Upper lobe of right lung (tissue), 1 donor: ENCODE data around the gene LZTS2. TPM values are rescaled to one million over a fixed set of nuclear protein-coding genes. Genes with fewer than 3 reads are reported as not detected.

Experiments used
- ATAC-seq: fragments of 200-7000 bp; cut with Tn5 transposase; one replicate; pipeline ENCODE4 v1.9.1; 2020; ENCODE audit warnings: mild to moderate bottlenecking, moderate library complexity
- DNase-seq: peaks from one replicate; pipeline ENCODE4 v3.0.0-alpha.2; 2020
- H3K27ac ChIP-seq: fragments of 200-600 bp; one replicate; pipeline ENCODE4 v1.8.0; 2022
- H3K27me3 ChIP-seq: fragments of 200-600 bp; one replicate; pipeline ENCODE4 v1.8.0; 2022; ENCODE audit warnings: mild to moderate bottlenecking
- H3K36me3 ChIP-seq: fragments of 200-600 bp; one replicate; pipeline ENCODE4 v1.8.0; 2022
- H3K4me1 ChIP-seq: fragments of 200-600 bp; one replicate; pipeline ENCODE4 v1.8.0; 2022
- H3K4me3 ChIP-seq: fragments of 200-600 bp; one replicate; pipeline ENCODE4 v1.8.0; 2022; ENCODE audit warnings: mild to moderate bottlenecking
- H3K9me3 ChIP-seq: fragments of 200-600 bp; one replicate; pipeline ENCODE4 v1.8.0; 2022
- CTCF ChIP-seq: fragments of 200-600 bp; IDR thresholded peaks from one replicate; pipeline ENCODE4 v1.8.0; 2022; ENCODE audit warnings: antibody characterized with exemption
- intact Hi-C: fragments of 100-400 bp; cut with DNase I; formaldehyde crosslinking; loops from one replicate; pipeline ENCODE4 v1.11.0; 2022
- total RNA-seq: library from RNA; stranded (reverse); fragmentation: NEBNext Ultra II Directional; extraction: Animal tissue kit (Norgen Biotek cat#: 25700); gene quantifications from one replicate; pipeline ENCODE4 v1.2.1, GENCODE V29; 2021
- donor health status: DM: no; HTN: yes; CAD: no; lungs with severe emphysema.

The LZTS2 gene
- total RNA-seq, 1 donor from 2014 or later: 50.0 TPM

DNA sequence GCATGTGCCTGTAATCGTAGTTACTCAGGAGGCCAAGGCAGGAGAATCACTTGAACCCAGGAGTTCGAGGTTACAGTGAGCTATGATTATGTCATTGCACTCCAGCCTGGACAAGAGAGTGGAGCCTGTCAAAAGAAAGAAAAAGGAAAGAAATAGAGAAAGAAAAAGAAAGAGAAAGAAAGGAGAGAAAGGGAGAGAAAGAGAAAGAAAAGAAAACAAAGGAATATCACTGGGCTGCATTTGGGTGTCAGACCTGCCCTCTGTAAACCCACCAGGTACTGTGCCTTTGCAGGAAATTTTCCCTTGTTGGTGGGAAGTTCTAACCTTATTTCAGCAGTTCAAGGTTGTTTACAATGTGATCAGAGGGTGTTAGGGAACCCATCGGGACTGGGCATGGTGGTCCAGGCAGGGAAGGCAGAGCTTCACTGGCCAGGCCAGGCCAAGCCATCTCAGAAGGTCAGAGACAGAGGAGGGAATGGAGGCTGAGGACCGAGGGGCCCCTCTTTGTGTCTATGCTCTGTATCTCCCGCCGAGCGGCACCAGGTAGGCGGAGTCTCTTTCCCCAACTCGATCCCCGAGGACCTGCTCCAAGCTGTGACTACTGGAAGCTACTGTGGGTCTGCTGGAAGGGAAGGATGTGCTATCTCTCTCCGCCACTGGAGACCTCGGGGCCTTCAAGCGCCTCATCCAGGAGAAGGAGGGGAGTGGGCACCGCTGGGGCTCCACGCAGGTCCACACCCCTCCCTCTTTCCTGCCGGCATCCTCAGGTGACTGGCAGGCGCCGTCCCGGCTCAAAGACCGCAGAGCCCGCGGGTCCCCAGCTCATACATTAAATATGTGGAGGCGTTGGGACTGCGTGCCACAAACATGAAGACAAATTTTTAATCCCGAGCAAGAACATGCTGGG, 47.0 kb downstream of the LZTS2 start:
- Histone ChIP-seq H3K9me3 (no peaks in the 10 kb centered on the region), H3K27ac (no peak overlapping the region), H3K27me3 (peaks cover 51% of the 10 kb centered on the region), H3K36me3 (no peaks in the 10 kb centered on the region), H3K4me1 (peaks cover 26% of the 10 kb centered on the region), H3K4me3 (no peak overlapping the region)
- intact Hi-C loops: no loop called here
- DNase-seq (no peak), ATAC-seq (no peak)
- TF ChIP-seq CTCF: no peak

DNA sequence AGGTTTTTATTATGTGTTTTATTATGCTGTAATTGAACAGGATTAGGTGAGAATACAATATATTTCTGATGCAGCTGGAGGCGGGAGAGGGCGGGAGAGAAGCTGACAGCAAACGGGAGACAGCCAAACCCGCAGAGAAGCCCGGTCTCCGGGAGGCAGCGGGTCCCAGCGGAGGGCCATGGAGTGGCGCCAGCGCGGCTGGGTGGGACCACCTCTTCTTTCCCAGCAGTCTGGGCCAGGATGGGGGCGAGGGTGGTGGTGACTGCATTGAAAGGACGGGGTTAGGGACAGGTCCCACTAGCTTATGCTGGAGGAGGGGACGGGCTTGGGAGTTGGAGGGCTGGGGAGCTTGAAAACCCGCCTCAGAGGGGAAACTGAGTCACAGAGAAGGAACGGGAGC, 47.7 kb downstream of the LZTS2 start:
- intact Hi-C loops: no loop called here
- TF ChIP-seq CTCF: no peak
- Histone ChIP-seq H3K27me3 (peaks cover 51% of the 10 kb centered on the region), H3K36me3 (no peaks in the 10 kb centered on the region), H3K4me1 (peaks cover 22% of the 10 kb centered on the region), H3K9me3 (no peaks in the 10 kb centered on the region), H3K4me3 (no peak overlapping the region), H3K27ac (no peak overlapping the region)
- ATAC-seq (no peak), DNase-seq (no peak)

- ATAC-seq (no peak), DNase-seq (no peak)
- Histone ChIP-seq H3K27ac (no peak overlapping the region), H3K4me1 (peaks cover 15% of the 10 kb centered on the region), H3K27me3 (peaks cover 51% of the 10 kb centered on the region), H3K9me3 (no peaks in the 10 kb centered on the region), H3K4me3 (no peak overlapping the region), H3K36me3 (no peaks in the 10 kb centered on the region)
- intact Hi-C loops: no loop called here
- no peak for TF ChIP-seq CTCF
Observed at GRCh38 chr10:101047961-101048892, 48.6 kb downstream of the LZTS2 start.

DNA sequence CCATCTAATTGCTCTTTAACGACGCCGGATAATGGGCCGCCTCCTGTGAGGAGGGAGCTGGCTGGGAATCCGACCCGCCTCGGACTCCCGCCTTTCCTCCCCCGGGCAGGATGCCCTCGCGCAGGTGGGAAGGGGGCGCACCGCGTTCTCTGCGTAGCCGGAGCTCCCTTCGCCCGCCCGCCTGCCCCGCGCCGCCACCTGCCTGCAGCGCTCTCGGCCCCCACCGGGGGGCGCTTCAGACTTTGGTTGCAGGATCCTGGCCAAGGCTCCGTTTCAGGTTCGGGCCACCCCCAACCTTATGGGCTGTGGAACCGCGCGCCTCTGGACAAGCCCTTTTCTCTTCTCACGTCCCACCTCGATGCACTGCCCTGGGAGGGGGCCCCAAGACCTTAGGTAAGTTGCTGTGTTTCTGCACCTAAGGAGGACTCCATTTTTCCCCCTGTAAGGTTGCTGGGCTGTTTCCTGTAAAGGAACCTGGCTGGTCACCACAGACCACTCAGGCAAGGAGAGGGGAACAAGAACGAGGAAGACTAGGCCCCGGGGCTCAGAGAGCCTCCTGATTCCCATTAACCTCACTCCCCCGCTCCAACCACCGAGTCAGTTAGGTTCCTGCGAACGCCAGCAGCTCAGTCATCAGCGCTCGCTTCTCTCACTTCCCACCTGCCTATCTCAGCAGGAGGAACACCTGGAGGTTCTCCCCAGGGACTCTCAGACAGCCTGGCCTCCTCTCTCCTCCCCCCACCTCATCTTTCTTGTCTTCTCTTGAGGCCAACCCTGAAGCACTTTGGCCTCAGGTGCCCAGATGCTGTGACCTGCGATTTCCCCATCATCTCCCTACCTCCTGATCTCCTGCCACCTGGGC, 50.8 kb downstream of the LZTS2 start:
- H3K36me3 ChIP-seq: no peaks in the 10 kb centered on the region
- no peak overlapping the region for H3K4me3 ChIP-seq
- intact Hi-C loops: no loop called here
- H3K9me3 ChIP-seq: no peaks in the 10 kb centered on the region
- peaks cover 51% of the 10 kb centered on the region for H3K27me3 ChIP-seq
- DNase-seq (peak; percentile 86), ATAC-seq (peak; percentile 90)
- TF ChIP-seq CTCF: peak; percentile 77
- H3K4me1 ChIP-seq: peaks cover 9% of the 10 kb centered on the region
- H3K27ac ChIP-seq: no peak overlapping the region

DNA sequence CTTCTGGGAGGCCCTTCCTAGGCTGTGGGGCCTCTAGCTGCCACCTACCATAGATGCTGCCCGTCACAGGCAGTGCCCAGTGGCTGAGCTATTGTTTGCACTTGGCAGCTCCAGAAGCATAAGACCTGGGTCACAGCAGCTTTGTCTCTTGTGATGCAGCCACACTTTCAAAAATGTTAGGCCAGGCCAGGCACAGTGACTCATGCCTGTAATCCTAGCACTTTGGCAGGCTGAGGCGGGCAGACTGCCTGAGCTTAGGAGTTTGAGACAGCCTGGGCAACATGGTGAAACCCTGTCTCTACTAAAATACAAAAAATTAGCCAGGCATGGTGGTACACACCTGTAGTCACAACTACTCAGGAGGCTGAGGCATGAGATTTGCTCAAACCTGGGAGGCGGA, 52.7 kb downstream of the LZTS2 start:
- peaks cover 41% of the 10 kb centered on the region for H3K27me3 ChIP-seq
- ATAC-seq (no peak), DNase-seq (peak; percentile 27)
- no peaks in the 10 kb centered on the region for H3K9me3 ChIP-seq
- intact Hi-C loops: no loop called here
- no peak overlapping the region for H3K27ac ChIP-seq
- no peak overlapping the region for H3K4me3 ChIP-seq
- H3K36me3 ChIP-seq: no peaks in the 10 kb centered on the region
- peaks cover 9% of the 10 kb centered on the region for H3K4me1 ChIP-seq
- no peak for TF ChIP-seq CTCF
